SK-N-SH (cell line): Measurements from ENCODE around the gene MCRIP2. TPM values are rescaled to one million over a fixed set of nuclear protein-coding genes. Genes with fewer than 3 reads are reported as not detected.

Experiments
- CTCF ChIA-PET: fragments of 300-600, 350-600 bp; formaldehyde crosslinking; extraction: SDS; loops from one replicate; lab custom pipeline; 2021; lab: Yijun Ruan, JAX
- POLR2A ChIA-PET: fragments of 350-600 bp; sonication (Branson Sonifier 250); formaldehyde crosslinking; extraction: SDS; loops from one replicate; lab custom pipeline; 2020; ENCODE audit warnings: antibody characterized with exemption, inconsistent platforms; lab: Yijun Ruan, JAX
- DNase-seq: peaks from one replicate; pipeline ENCODE4 v3.0.0; 2012
- H2AFZ ChIP-seq: fragments of 200-600 bp; sonication (generic); 2 replicates; pipeline ENCODE4 v1.8.1; 2016; ENCODE audit warnings: antibody characterized with exemption, mild to moderate bottlenecking, low read depth
- H3F3A ChIP-seq: fragments of 200-600 bp; sonication (generic); replicated peaks from 2 replicates; pipeline ENCODE3; 2016; ENCODE audit warnings: antibody characterized with exemption, mild to moderate bottlenecking; ENCODE audit not compliant: insufficient read depth
- H3K27ac ChIP-seq, 2 experiments: fragments of 200-500 bp in 1 of 2; fragments of 200-600 bp in 1 of 2; sonication (Bioruptor generic) in 1 of 2; sonication (generic), shearing (Covaris generic) in 1 of 2; 2 replicates each; pipeline versions ENCODE4 v1.5.1 to v1.6.1; 2014 to 2016; ENCODE audit warnings: low read depth in 2 of 2, inconsistent platforms in 1 of 2, low read length in 1 of 2, mild to moderate bottlenecking in 1 of 2, mixed read lengths in 1 of 2
- H3K27me3 ChIP-seq: fragments of 200-600 bp; sonication (generic), shearing (Covaris generic); 2 replicates; pipeline ENCODE4 v1.6.1; 2016; ENCODE audit warnings: mixed run types; ENCODE audit not compliant: insufficient read depth
- H3K36me3 ChIP-seq, 2 experiments: fragments of 200-500 bp in 1 of 2; fragments of 200-600 bp in 1 of 2; sonication (Bioruptor generic) in 1 of 2; sonication (generic) in 1 of 2; replicated peaks in 1 of 2; 2 replicates each; pipeline versions ENCODE3 to v1.5.1; 2014 to 2016; ENCODE audit warnings: low read length in 1 of 2, mild to moderate bottlenecking in 1 of 2; ENCODE audit not compliant: insufficient read depth in 2 of 2, control insufficient read depth in 1 of 2
- H3K4me1 ChIP-seq, 2 experiments: fragments of 200-500 bp in 1 of 2; fragments of 200-600 bp in 1 of 2; sonication (Bioruptor generic) in 1 of 2; sonication (generic), shearing (Covaris generic) in 1 of 2; 2 replicates each; pipeline versions ENCODE4 v1.5.1 to v1.6.1; 2014 to 2016; ENCODE audit warnings: low read depth in 1 of 2, low read length in 1 of 2, mixed run types in 1 of 2; ENCODE audit not compliant: insufficient read depth in 2 of 2, control insufficient read depth in 1 of 2
- H3K4me2 ChIP-seq: fragments of 200-600 bp; sonication (generic), shearing (Covaris generic); 2 replicates; pipeline ENCODE4 v1.6.1; 2017; ENCODE audit warnings: mixed run types
- H3K4me3 ChIP-seq, 2 experiments: fragments of 200-500 bp in 1 of 2; fragments of 200-600 bp in 1 of 2; sonication (Bioruptor generic) in 1 of 2; sonication (generic), shearing (Covaris generic) in 1 of 2; 2 replicates each; pipeline versions ENCODE4 v1.5.1 to v1.8.1; 2014 to 2016; ENCODE audit warnings: low read depth in 2 of 2, inconsistent platforms in 1 of 2, low read length in 1 of 2, mild to moderate bottlenecking in 1 of 2, mixed read lengths in 1 of 2, moderate library complexity in 1 of 2
- H3K79me2 ChIP-seq: fragments of 200-600 bp; sonication (generic); 2 replicates; pipeline ENCODE4 v1.8.1; 2017; ENCODE audit warnings: mild to moderate bottlenecking; ENCODE audit not compliant: insufficient read depth
- H3K9ac ChIP-seq: fragments of 200-600 bp; sonication (generic); 2 replicates; pipeline ENCODE4 v1.6.1; 2017; ENCODE audit warnings: mixed run types
- H3K9me2 ChIP-seq: fragments of 200-600 bp; sonication (generic); 2 replicates; pipeline ENCODE4 v1.6.1; 2017; ENCODE audit warnings: mixed run types
- H3K9me3 ChIP-seq: fragments of 200-600 bp; sonication (generic); 2 replicates; pipeline ENCODE4 v1.6.1; 2017; ENCODE audit warnings: mixed run types, mild to moderate bottlenecking, moderate library complexity
- H4K20me1 ChIP-seq: fragments of 200-600 bp; sonication (generic); 2 replicates; pipeline ENCODE4 v1.6.1; 2017; ENCODE audit warnings: mild to moderate bottlenecking, mixed run types; ENCODE audit not compliant: insufficient read depth
- CHD2 ChIP-seq: fragments of 150-350 bp; IDR thresholded peaks from 2 replicates; pipeline ENCODE4 v1.6.1; 2018; ENCODE audit warnings: low read length; ENCODE audit not compliant: partially characterized antibody
- EZH2phosphoT487 ChIP-seq: fragments of 200-600 bp; sonication (generic); IDR thresholded peaks from 2 replicates; pipeline ENCODE4 v1.6.1; 2017; ENCODE audit warnings: low read depth, mixed run types, mild to moderate bottlenecking, antibody characterized with exemption, moderate library complexity, borderline replicate concordance
- FOSL2 ChIP-seq: IDR thresholded peaks from 2 replicates; pipeline ENCODE4 v1.4.0; 2012; ENCODE audit warnings: low read depth, mild to moderate bottlenecking, moderate library complexity, borderline replicate concordance
- FOXJ3 ChIP-seq: sonication (generic); formaldehyde crosslinking; IDR thresholded peaks from 2 replicates; pipeline ENCODE4 v1.5.1; 2020; ENCODE audit warnings: mild to moderate bottlenecking, missing genetic modification reagents
- GABPA ChIP-seq: IDR thresholded peaks from 2 replicates; pipeline ENCODE4 v1.4.0; 2012; ENCODE audit warnings: low read depth, mild to moderate bottlenecking
- GATA2 ChIP-seq: sonication (generic); formaldehyde crosslinking; IDR thresholded peaks from 2 replicates; pipeline ENCODE4 v1.5.0; 2020; ENCODE audit warnings: mild to moderate bottlenecking, missing genetic modification reagents
- MEF2A ChIP-seq: IDR thresholded peaks from 2 replicates; pipeline ENCODE4 v1.4.0; 2012; ENCODE audit warnings: low read depth, borderline replicate concordance
- MXI1 ChIP-seq: IDR thresholded peaks from 2 replicates; pipeline ENCODE4 v1.6.1; 2012; ENCODE audit warnings: mild to moderate bottlenecking, low read depth, low read length, improper control_type of control experiment
- NRF1 ChIP-seq: IDR thresholded peaks from 2 replicates; pipeline ENCODE4 v1.6.1; 2012; ENCODE audit warnings: low read depth, mild to moderate bottlenecking, low read length
- PBX3 ChIP-seq: IDR thresholded peaks from 2 replicates; pipeline ENCODE4; 2012
- POLR2AphosphoS5 ChIP-seq: IDR thresholded peaks from 2 replicates; pipeline ENCODE4 v1.6.1; 2012; ENCODE audit warnings: low read depth, low read length
- REST ChIP-seq: IDR thresholded peaks from 2 replicates; pipeline ENCODE4 v1.6.1; 2012; ENCODE audit warnings: mild to moderate bottlenecking, low read depth, low read length, moderate library complexity
- RFX5 ChIP-seq: IDR thresholded peaks from 2 replicates; pipeline ENCODE4 v1.6.1; 2012; ENCODE audit warnings: mild to moderate bottlenecking, improper control_type of control experiment, low read length
- RXRA ChIP-seq: IDR thresholded peaks from 2 replicates; pipeline ENCODE4 v1.4.0; 2012; ENCODE audit warnings: low read depth, mild to moderate bottlenecking, borderline replicate concordance
- SMC3 ChIP-seq: IDR thresholded peaks from 2 replicates; pipeline ENCODE4 v1.6.1; 2012; ENCODE audit warnings: low read depth, low read length, improper control_type of control experiment
- TAF1 ChIP-seq: IDR thresholded peaks from 2 replicates; pipeline ENCODE4 v1.6.1; 2012; ENCODE audit warnings: low read depth, mild to moderate bottlenecking, low read length, moderate library complexity, borderline replicate concordance
- TCF12 ChIP-seq: IDR thresholded peaks from 2 replicates; pipeline ENCODE4 v1.4.0; 2012
- YY1 ChIP-seq: IDR thresholded peaks from 2 replicates; pipeline ENCODE4 v1.4.0; 2012; ENCODE audit warnings: low read depth, mild to moderate bottlenecking
- WGBS: methylation state at CpG from one replicate; pipeline ENCODE4 v1.1.6; 2017; ENCODE audit warnings: low lambda C conversion rate; 5-methylcytosine and 5-hydroxymethylcytosine counted together
- polyA plus RNA-seq, 3 experiments: library from polyadenylated mRNA; depleted of rRNA; stranded (reverse); fragments of >200 nt; gene quantifications; 2 replicates each; pipeline ENCODE4 v1.2.3, GENCODE V29; 2012

Gene MCRIP2
- polyA plus RNA-seq, 1 of the 3 experiments (the other 2 are of a cell fraction), result 36.9 TPM

- TF ChIP-seq YY1 (no peak), TCF12 (no peak), TAF1 (no peak), GATA2 (CRISPR knock-in tag) (no peak), MXI1 (no peak), FOSL2 (no peak), FOXJ3 (CRISPR knock-in tag) (no peak), POLR2AphosphoS5 (no peak)
- TF ChIP-seq, all 33 proteins: peak for 0
Measured at GRCh38 chr16:616733-617586, 24.7 kb upstream of the MCRIP2 start (continued).

- CTCF ChIA-PET, result no interaction called here
- no peak overlapping the region for H2AFZ ChIP-seq
- TF ChIP-seq NRF1 (no peak), CHD2 (no peak), EZH2phosphoT487 (no peak), PBX3 (no peak), MEF2A (no peak), RFX5 (no peak), RXRA (no peak), GABPA (no peak), SMC3 (no peak), REST (no peak)
- TF ChIP-seq, all 33 proteins: peak for 0
- Histone ChIP-seq H3K36me3 (no peaks in the 10 kb centered on the region), H3K9me3 (no peaks in the 10 kb centered on the region), H3K9me2 (no peaks in the 10 kb centered on the region), H3K79me2 (peaks cover 6% of the 10 kb centered on the region; the same call in 1 of the 2 replicates), H3K4me1 (no peaks in the 10 kb centered on the region; a peak in 1 of 4 replicates), H4K20me1 (peaks cover 10% of the 10 kb centered on the region; the same call in 1 of the 2 replicates), H3K27ac (no peak overlapping the region), H3F3A (no peaks in the 10 kb centered on the region), H3K27me3 (no peaks in the 10 kb centered on the region), H3K4me2 (no peak overlapping the region), H3K4me3 (no peak overlapping the region), H3K9ac (no peak overlapping the region)
- POLR2A ChIA-PET, result no interaction called here
- DNase-seq, result no peak
- WGBS, result 94% methylated on average over 12 of the region's 16 CpGs
Measured at GRCh38 chr16:617855-618254, 23.8 kb upstream of the MCRIP2 start.
